GM19099 (cell line): ENCODE data around the gene ERGIC1.

ENCODE experiments used
- POLR2A ChIP-seq: IDR thresholded peaks from 3 replicates; pipeline ENCODE4 v1.6.1; 2011; ENCODE audit warnings: low read depth; ENCODE audit not compliant: insufficient read length; ENCODE audit errors: extremely low read depth

The ERGIC1 gene

DNA sequence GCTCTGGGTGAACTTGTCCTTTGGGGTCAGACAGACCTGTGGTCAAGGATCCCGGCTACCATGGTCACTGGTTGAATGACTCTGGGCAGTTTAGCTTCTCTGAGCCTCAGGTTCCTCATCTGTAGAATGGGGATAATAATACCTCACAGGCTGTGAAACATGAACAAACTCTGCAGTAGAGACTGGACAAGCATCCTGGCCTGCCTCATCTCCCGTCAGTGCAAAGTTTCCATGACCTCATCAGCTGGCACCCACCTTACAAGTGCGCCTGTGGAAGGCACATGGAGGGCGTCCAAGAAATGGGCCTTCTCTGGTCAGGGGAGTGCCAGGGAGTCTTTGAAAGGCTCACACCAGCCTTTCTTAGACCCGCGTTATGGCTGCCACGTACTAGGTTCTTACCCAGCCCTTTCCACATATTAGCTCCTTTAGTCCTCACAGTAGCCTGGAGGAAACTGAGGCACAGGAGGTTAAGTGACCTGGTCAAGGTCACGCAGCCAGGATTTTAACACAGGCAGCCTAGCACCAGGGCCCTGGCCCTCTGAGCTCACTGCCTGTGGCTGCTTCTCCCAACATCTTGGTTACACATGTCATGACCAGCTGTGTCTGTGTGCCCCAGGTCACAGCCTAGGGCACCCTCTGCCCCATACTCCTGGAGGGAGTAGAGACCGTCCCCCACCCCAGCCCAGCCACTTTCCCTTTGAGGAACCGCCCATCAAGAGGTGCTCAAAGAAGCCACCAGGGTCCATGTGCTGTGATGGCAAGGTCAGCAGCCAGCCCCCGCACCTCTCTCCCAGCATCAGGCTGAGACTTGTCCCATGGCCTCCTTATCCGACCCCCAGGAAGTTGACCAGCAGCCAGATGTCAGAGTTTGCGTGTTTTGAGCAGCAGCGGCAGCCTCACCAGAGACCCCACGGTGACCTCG lies 85.7 kb downstream of the ERGIC1 start:
- no peak for TF ChIP-seq POLR2A

DNA sequence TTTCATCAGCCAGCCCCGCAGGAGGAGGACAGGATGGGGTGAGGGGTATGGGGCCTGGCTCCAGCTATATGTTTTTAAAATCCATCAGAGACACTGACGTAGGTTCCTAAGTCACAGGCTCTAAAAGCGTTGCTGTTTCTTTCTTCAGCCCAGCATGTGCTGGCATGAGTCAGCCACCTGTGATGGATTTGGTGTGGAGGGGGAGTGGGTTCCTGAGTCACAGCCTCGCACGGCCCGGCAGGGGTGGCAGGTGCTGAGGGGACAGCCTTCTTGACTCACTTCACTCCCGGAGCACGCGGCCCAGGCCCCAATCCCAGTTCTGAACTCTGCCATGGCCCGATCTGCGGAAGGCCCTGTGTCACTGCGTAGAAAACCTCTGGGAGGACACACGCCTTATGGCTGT lies 86.4 kb downstream of the ERGIC1 start:
- no peak for TF ChIP-seq POLR2A

DNA sequence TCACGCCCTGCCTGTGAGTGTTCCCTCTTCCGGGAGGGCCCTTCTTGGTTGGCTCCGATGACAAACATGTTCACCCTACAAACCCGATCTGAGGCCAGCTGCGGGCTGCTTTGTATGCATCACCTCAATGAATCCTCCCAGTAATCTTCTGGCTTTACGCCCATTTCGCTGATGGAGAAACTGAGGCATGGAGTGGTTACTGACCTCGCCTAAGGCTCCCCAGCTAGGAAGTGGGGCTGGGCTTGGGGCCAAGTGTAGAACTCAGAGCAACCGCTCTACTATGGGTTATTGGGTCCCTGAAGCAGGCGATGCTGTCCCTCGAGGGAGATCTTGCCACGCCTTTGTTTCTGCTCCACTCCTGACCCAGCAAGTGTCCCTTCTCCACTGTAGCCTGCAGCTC lies 86.9 kb downstream of the ERGIC1 start:
- no peak for TF ChIP-seq POLR2A

DNA sequence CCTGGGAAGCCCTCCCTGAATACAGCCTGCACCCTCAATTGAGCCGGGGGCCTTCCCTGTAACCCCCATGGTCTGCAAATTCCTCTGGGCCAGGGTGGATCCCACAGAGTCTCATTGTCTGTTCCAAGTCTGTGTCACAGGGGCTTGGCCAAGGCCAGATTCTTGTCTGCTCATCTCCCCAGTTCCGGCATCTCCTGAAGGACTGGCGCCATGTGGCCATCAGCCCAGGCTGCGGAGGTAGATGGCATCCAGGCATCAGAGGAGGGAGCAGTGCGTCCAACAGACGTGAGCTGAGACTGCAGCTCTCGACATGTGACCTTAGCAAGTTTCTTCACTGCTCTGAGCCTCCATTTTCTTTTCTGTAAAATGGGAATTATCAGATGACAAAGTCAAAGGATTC lies 87.9 kb downstream of the ERGIC1 start:
- TF ChIP-seq POLR2A: no peak

DNA sequence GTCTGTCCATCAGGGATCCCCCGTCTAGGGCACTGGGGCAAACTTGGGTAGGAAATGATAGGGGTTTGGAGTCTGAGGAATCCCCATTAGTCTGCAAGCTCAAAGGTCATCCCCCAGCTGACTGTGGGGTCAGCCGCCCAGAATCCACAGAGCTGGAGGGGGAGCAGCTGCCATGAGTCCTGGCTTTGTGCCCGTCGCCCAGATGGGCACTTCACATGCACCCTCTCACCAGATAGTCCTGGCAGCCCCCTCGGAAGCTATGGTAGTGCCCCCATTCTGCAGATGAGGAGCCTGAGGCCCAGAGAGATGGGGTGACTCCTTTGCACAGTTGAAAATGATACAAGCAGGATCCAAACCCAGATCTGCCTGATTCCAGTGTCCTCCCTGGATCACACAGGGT lies 89.5 kb downstream of the ERGIC1 start:
- TF ChIP-seq POLR2A: no peak

DNA sequence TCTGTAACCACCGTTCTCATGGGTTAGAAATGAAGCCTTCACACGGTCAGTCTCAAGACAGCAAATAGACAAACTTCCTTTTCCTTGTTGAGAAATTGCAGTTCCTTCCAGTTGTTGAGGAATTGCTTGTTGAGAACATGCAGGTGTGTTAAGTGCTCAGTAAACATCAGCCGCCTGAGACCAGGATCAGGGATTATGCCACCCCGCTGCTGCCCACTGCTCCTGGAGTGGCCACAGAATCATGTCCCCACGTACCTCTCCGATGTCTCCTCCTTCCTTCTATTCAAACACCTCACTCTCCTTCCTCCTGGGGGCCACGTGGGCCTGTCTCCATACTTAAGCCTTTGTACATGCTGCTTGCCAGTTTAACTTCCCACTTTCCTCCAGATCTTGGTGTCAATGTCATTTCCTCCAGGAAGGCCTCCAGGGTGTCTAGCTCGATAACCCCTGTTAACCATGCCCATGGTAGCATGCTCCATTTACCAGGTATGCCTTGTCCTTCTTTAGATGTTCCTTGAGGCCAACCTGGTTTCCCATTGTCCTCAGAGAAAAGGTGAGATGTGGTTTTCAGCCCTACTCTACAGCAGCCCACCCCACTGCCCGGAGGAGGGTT lies 91.4 kb downstream of the ERGIC1 start:
- TF ChIP-seq POLR2A: no peak

DNA sequence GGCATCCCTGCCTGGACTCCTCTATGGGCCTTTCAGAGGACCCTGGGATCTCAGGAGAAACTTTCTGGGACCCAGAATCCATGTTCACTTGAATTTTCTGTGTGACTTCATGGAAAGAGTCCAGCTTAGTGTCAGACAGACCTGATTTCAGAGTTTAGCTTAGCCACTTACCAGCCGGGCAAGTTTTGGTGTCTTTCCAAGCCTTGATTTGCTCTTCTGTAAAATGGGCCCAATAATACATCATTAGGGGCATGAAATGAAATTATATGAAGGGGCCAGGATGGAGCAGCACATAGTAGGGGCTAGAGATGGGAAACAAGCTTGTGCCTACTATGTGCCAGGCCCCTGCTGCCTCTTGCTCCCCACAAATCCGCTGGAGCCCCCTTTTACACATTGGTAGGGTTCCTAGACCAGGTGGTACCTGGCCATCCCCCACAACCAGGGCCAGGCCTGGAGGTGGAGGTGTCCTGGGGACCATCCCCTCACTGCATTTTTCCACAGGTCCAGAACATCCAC lies 92.0 kb downstream of the ERGIC1 start:
- no peak for TF ChIP-seq POLR2A

DNA sequence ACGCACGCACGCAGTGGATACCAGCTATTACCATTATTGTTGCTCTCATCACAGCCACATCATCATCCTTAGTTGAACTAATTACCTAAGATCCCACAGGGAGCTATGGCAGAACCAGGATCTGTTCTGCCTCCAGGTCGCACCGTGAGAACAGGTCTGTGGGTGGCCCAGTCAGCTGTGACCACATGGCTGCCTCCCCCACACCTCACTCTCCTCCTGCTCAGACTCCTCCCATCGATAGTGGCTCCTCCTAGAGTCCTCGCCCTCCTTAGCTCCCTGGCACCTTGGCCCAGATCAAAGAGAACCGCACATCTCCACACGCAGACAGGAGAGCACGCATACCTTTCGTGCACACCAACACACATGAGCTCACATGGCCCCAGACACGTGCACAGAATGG lies 92.7 kb downstream of the ERGIC1 start:
- TF ChIP-seq POLR2A: no peak

DNA sequence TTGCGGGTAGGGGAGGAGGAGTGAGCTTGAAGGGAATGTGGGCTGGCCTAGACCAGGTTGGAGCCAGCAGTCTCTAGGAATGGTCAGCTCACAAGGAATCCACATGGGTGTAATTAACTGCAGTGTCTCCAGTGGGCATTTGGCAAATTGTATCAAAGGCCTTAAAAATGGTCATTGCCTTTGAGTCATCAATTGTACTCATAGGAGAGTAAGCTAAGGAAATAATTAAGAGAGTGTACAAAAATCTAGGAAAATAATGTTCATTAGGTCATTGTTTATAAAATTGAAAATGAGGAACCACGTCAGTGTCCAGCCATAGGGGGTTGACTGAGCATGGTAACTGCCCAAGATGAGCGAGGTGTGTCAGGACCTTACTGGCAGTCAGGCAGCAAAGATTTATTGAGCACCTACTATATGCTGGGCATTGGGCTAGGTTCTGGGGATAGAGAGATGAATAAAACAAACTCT lies 95.4 kb downstream of the ERGIC1 start:
- TF ChIP-seq POLR2A: no peak

DNA sequence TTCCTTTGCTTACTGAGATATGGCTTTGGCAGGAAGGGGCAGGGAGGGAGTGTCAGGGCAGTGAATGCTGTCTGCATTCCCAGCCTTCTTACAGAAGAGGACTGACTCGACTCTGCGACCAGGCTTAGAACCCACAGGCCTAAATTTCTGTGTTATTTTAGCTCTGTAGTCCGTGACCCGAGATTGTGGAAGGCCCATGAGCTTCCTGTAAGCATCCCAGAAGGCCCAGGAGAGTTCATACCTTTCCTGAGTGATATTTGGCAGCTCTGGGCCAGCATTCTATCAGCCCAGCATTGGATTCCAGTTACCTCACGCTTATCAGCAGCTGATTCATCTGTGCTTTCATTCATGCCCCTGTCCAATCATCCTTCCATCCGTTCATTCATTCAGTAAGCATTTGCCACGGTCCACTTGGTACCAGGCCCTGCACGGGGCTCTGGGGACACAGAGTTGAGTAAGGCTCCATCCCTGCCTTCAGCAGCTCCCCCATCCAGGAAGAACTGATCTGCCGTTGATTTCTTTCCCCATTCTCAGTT lies 97.0 kb downstream of the ERGIC1 start:
- TF ChIP-seq POLR2A: no peak

DNA sequence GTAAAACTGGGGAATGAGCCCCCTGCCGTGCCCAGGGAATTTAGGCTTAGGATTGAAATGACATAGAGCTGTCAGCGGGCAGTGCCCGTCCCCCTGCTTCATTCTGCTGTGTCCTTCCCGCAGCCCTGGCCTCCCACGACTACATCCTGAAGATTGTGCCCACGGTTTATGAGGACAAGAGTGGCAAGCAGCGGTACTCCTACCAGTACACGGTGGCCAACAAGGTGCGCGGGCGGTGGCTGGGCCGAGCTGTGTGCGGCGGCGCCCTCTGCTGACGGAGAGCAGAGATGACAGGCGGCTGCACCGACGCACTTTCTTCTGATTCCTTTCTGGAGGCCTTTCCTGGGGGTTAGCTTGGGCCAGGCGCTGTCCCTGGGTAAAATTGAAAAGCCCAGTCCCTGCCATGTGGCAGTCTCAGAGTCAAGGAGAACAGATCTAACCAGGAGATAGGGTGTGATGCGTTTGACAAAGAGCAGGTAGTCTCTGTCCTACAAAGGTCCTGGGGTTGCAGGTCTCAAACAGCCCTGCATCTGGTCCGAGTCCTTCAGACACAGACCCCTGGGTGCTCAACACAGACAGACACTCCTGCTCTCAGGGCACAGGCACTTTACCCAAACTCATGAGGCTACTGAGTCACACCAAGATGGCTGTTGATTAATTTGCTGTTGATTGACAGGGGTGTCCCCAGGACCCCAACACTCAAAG lies 98.4 kb downstream of the ERGIC1 start:
- no peak for TF ChIP-seq POLR2A

DNA sequence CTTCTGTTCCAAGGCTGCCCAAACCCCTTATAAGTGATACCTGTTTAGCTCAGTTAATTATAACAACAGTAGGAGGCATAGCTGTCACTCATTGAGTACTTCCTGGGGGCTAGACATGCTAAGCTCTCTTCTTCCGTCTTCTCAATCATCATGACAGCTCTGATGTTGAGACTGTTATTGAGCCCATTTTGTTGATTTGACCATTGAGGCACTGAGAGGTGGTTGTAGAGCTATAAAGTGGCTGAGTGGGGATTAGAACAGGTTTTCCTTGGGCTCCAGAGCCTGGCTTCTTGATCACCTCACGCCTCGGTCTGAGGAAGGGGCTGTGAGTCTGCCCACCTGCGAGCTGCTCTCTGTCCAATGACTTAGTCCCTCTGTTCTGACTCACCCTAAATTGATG lies 99.2 kb downstream of the ERGIC1 start:
- TF ChIP-seq POLR2A: no peak

DNA sequence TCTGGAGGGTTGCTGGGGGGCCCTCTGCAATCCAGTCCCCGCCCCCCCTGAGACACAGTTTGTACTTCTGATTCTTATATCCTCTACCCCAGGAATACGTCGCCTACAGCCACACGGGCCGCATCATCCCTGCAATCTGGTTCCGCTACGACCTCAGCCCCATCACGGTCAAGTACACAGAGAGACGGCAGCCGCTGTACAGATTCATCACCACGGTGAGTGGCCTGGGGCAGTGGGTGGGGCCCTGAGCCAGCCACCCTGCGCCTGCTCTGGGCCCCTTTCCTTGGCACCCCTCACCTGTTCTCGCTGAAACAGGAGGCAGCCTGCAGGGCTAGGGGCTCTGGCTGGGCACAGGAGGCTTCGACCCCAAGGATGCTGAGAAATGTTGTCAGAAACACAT lies 101.0 kb downstream of the ERGIC1 start:
- TF ChIP-seq POLR2A: no peak

DNA sequence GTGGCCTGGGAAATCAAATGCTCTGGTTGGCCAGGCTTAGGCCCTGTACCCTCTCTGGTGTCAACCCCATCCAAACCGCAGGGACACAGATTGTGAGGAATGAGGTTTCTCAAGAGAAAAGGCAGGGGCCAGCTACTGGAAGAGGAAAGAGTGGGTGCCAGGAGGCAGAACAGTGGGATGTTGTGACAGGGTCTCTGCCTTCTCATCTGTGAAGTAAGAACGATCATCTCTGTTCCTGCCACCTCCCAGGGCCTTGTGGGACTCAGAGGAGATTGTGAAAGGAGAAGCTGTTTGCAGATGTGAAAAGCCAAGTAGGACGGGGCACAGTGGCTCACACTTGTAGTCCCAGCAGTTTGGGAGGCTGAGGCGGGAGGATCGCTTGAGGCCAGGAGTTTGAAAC lies 102.3 kb downstream of the ERGIC1 start:
- TF ChIP-seq POLR2A: no peak

DNA sequence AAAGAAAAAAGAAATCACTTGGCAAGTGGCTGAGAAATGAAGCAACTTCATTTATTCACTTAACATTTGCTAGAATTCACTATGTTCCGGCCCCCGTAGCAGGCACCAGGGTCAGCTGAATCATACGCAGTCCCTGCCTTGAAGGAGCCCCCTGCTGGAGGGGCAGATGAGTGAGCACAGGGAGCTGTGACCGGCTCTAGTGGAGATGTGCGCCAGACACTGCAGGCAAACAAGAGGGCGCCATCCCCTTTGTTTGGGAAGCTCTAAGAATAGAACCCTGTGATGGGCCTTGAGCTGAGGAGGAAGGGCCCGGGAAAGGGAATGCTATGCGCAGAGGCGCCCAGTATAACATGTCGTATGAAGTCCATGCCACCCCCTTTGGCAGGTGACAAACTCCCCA lies 105.0 kb downstream of the ERGIC1 start:
- TF ChIP-seq POLR2A: no peak

DNA sequence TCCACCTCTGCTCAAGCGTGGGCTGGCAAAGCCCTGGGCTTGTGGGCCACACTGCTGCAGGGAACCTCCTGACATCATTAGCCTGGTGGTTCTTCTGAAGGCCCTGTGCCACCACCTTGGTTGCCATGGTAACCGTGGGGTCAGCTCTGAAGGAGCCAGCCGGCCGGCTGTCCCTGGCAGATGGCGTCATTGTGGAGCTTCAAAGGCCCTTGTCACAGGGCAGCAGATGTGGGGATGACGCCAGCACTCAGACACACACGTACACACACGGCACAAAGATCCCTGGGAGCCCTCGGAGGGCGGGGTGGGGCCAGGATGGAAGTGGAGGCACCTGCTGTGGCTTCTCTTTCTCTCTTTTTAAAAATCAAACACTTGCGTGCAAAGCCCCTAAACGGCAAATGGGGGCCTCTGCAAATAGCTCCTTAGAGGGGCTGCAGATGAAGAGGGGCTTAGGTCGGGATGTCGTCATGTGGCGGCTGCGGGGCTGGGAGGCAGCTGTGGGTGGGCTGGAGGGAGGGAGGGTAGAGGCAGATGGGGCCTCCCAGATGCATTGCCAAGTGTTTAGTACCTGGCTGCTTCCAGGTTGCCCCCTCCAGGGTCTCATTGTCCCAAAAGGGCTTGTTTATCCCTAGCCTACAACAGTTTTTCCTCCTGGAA lies 105.7 kb downstream of the ERGIC1 start:
- TF ChIP-seq POLR2A: no peak
